Measurements from ENCODE around the gene VWA5B2. TPM values are rescaled to one million over a fixed set of nuclear protein-coding genes. Genes with fewer than 3 reads are reported as not detected.

Gene VWA5B2
- total and polyA plus RNA-seq, 2 of the 4 experiments (the other 2 are of a cell fraction): not detected

DNA sequence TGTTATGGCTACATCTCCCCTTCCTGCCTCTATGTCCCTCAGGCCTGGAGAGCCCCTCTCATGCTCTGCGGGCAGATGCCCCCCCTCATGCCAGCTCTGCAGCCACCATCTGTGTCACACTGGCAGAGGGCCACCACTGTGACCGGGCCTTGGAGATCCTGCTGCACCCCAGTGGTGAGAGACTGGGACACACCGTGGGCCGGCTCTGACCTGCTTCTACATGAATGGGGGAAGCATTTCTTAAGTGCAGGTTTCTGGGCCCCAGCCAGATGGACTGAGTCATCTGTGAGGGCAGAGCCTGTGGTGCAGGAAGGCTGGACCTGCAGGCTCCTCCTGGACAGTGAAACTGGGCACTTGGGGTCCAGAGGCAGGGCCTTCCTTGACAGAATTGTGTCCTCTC, 4.8 kb downstream of the VWA5B2 start:
- Histone ChIP-seq H3K14ac (replicated peaks; ENCODE audit: low read depth, low read length) (no peak overlapping the region), H3K4ac (ENCODE audit: low read depth, low read length) (no peak overlapping the region), H4K91ac (ENCODE audit: insufficient read depth, low read depth, low read length) (no peak overlapping the region), H3K18ac (ENCODE audit: low read depth, low read length) (no peak overlapping the region), H3K79me1 (ENCODE audit: low read depth in 1 of 2, low read length in 2 of 2) (no peaks in the 10 kb centered on the region), H3K27me3 (ENCODE audit: control insufficient read depth, insufficient read depth, low read length) (peaks cover 54% of the 10 kb centered on the region), H2AK5ac (ENCODE audit: low read depth, low read length) (no peak overlapping the region), H3K9me3 (ENCODE audit: control insufficient read depth, insufficient read depth, low read length) (no peaks in the 10 kb centered on the region), H3K9ac (ENCODE audit: low read depth, low read length) (no peak overlapping the region), H2AK9ac (replicated peaks; ENCODE audit: low read depth, low read length, poor library complexity) (no peak overlapping the region), H3K9me1 (ENCODE audit: insufficient read depth, low read length) (0 out of 2 replicates have a peak, but pooled peaks cover 3% of the 10 kb centered on the region), H2BK20ac (ENCODE audit: low read depth, low read length) (no peak overlapping the region), H2AFZ (replicated peaks; ENCODE audit: low read length, poor library complexity) (no peak overlapping the region), H3K27ac (ENCODE audit: insufficient read depth, low read length) (no peak overlapping the region), H3K4me3 (ENCODE audit: insufficient read depth, low read depth, low read length) (no peak overlapping the region), H2BK5ac (ENCODE audit: low read depth, low read length, poor library complexity, severe bottlenecking) (no peak overlapping the region), H4K5ac (ENCODE audit: low read depth, low read length) (no peak overlapping the region), H3K23ac (ENCODE audit: low read depth, low read length) (no peak overlapping the region), H3K36me3 (ENCODE audit: control insufficient read depth, insufficient read depth, low read length) (no peaks in the 10 kb centered on the region), H3K56ac (ENCODE audit: extremely low read depth, insufficient read depth, low read length) (no peak overlapping the region), H2BK120ac (ENCODE audit: low read depth, low read length) (no peak overlapping the region), H2BK15ac (ENCODE audit: low read depth, low read length) (no peak overlapping the region), H4K20me1 (ENCODE audit: insufficient read depth, low read length) (no peaks in the 10 kb centered on the region; the same call in 1 of the 2 replicates), H4K8ac (ENCODE audit: low read depth in 2 of 2, low read length in 2 of 2) (no peak overlapping the region), H3K4me1 (ENCODE audit: control insufficient read depth, insufficient read depth, low read length) (no peaks in the 10 kb centered on the region; the same call in 1 of the 2 replicates), H3K4me2 (ENCODE audit: low read depth, low read length) (no peak overlapping the region)
- dilution Hi-C loops (cut with HindIII; ENCODE audit: low sequenced_read_pairs, unreplicated experiment) (no loop called here), intact Hi-C loops (cut with micrococcal nuclease) (no loop called here), in situ Hi-C loops (cut with MboI; ENCODE audit: low sequenced_read_pairs) (no loop called here)
- DNase-seq: peak; percentile 83
- ChIA-PET POLR2A (ENCODE audit: unreplicated experiment) (no interaction called here), CTCF (interaction anchor here (0.6 kb wide), 2 partner anchors 12 to 1353 kb away, joined by 4 to 9 read pairs; no protein-coding TSS in a partner anchor)
- WGBS, 2 experiments (ENCODE audit: extremely low coverage in 2 of 2, insufficient read length in 1 of 2): no CpG with 5 or more reads among the region's 4 CpGs
- ATAC-seq (ENCODE audit: low read depth): peak; percentile 70
- TF ChIP-seq CEBPB (IDR thresholded peaks at IDR 0.05; ENCODE audit: low read depth, low read length) (no peak), MXI1 (IDR thresholded peaks at IDR 0.05; ENCODE audit: borderline replicate concordance, low read depth, low read length) (no peak), FOS (IDR thresholded peaks at IDR 0.05; ENCODE audit: low read depth, low read length) (no peak), POLR2A (IDR thresholded peaks at IDR 0.05; ENCODE audit: low read depth, low read length) (no peak), NFE2L2 (IDR thresholded peaks at IDR 0.05; ENCODE audit: low read depth, low read length) (no peak), ELK1 (IDR thresholded peaks at IDR 0.05; ENCODE audit: borderline replicate concordance, low read depth, low read length) (no peak), RCOR1 (IDR thresholded peaks at IDR 0.05; ENCODE audit: insufficient replicate concordance, low read length) (no peak), RFX5 (IDR thresholded peaks at IDR 0.05; ENCODE audit: low read depth, low read length) (no peak), BHLHE40 (IDR thresholded peaks at IDR 0.05; ENCODE audit: low read depth, low read length) (no peak), SMC3 (IDR thresholded peaks at IDR 0.05; ENCODE audit: low read depth, low read length) (no peak)
- TF ChIP-seq, protein P1, sequence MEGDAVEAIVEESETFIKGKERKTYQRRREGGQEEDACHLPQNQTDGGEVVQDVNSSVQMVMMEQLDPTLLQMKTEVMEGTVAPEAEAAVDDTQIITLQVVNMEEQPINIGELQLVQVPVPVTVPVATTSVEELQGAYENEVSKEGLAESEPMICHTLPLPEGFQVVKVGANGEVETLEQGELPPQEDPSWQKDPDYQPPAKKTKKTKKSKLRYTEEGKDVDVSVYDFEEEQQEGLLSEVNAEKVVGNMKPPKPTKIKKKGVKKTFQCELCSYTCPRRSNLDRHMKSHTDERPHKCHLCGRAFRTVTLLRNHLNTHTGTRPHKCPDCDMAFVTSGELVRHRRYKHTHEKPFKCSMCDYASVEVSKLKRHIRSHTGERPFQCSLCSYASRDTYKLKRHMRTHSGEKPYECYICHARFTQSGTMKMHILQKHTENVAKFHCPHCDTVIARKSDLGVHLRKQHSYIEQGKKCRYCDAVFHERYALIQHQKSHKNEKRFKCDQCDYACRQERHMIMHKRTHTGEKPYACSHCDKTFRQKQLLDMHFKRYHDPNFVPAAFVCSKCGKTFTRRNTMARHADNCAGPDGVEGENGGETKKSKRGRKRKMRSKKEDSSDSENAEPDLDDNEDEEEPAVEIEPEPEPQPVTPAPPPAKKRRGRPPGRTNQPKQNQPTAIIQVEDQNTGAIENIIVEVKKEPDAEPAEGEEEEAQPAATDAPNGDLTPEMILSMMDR (conservative IDR thresholded peaks at IDR 0.05; ENCODE audit: low read depth, low read length): no peak; the same call in 1 of the 2 replicates
- no TSS peak for BruUV-seq (replicated peaks)
